Gastrocnemius medialis (tissue), 4 donors: Measurements from ENCODE around the gene MYO7A. TPM values are rescaled to one million over a fixed set of nuclear protein-coding genes. Genes with fewer than 3 reads are reported as not detected.

ENCODE experiments used
- ATAC-seq, 2 donors: fragments of 150-250 bp; one replicate each; pipeline ENCODE4 v1.9.1; 2016
- DNase-seq, 2 donors: peaks; one replicate each; pipeline ENCODE4 v3.0.0-alpha.2; 2019
- H3K27ac ChIP-seq, 4 donors: fragments of 200-600 bp; sonication (generic); 1 replicate in 1 of 4; 2 replicates in 3 of 4; pipeline ENCODE4 v1.5.1; 2016 to 2018; ENCODE audit warnings: mild to moderate bottlenecking in 2 of 4, moderate library complexity in 1 of 4
- H3K27me3 ChIP-seq, 3 donors: fragments of 200-600 bp; sonication (generic) in 2 of 3; 1 replicate in 1 of 3; 2 replicates in 2 of 3; pipeline versions ENCODE4 v1.5.1 to v1.6.0; 2016 to 2019; ENCODE audit warnings: mild to moderate bottlenecking in 1 of 3, moderate library complexity in 1 of 3
- H3K36me3 ChIP-seq, 2 donors: fragments of 200-600 bp; sonication (generic) in 1 of 2; one replicate each; pipeline ENCODE4 v1.5.1; 2017 to 2018
- H3K4me1 ChIP-seq, 2 donors: fragments of 200-600 bp; sonication (generic) in 1 of 2; one replicate each; pipeline ENCODE4 v1.5.1; 2016 to 2017; ENCODE audit warnings: mild to moderate bottlenecking in 2 of 2
- H3K4me3 ChIP-seq, 4 donors: fragments of 200-600 bp; sonication (generic) in 3 of 4; 1 replicate in 1 of 4; 2 replicates in 3 of 4; pipeline ENCODE4 v1.5.1; 2016 to 2019; ENCODE audit warnings: mild to moderate bottlenecking in 2 of 4
- H3K9me3 ChIP-seq, 3 donors: fragments of 200-600 bp; sonication (generic) in 2 of 3; 1 replicate in 1 of 3; 2 replicates in 2 of 3; pipeline ENCODE4 v1.5.1; 2016 to 2019
- POLR2A ChIP-seq, 2 donors: fragments of 450-650 bp; IDR thresholded peaks; one replicate each; pipeline ENCODE4 v1.6.1; 2017; ENCODE audit warnings: antibody characterized with exemption in 2 of 2, mild to moderate bottlenecking in 2 of 2, moderate library complexity in 2 of 2
- in situ Hi-C, 4 donors: fragments of 200-750 bp; cut with MboI; loops; one replicate each; pipeline versions ENCODE4 v1.15.0 to v1.8.0; 2017; ENCODE audit warnings: low sequenced_read_pairs in 4 of 4
- intact Hi-C: fragments of 100-400 bp; cut with DNase I; formaldehyde crosslinking; loops from one replicate; pipeline ENCODE4 v1.15.1; 2023; ENCODE audit warnings: low total_unique reads
- total RNA-seq, 4 donors: library from RNA; depleted of rRNA; stranded (reverse); fragments of >200 nt; gene quantifications; one replicate each; pipeline versions ENCODE4 v1.1.0 to v1.2.3, GENCODE V29; 2016
- TF ChIP-seq, protein P1 (sequence below), 5 experiments: fragments of 450-650 bp in 3 of 5; fragments of 200-600 bp in 2 of 5; sonication (generic) in 2 of 5; IDR thresholded peaks in 4 of 5; conservative IDR thresholded peaks in 1 of 5; 1 replicate in 4 of 5; 2 replicates in 1 of 5; pipeline ENCODE4 v1.5.1; 2016 to 2019; ENCODE audit warnings: antibody characterized with exemption in 5 of 5, mild to moderate bottlenecking in 3 of 5, moderate library complexity in 3 of 5

MYO7A gene
- total RNA-seq, 4 donors from 2014 or later, result 1.6 to 3.5 (median 2.1) TPM

DNA sequence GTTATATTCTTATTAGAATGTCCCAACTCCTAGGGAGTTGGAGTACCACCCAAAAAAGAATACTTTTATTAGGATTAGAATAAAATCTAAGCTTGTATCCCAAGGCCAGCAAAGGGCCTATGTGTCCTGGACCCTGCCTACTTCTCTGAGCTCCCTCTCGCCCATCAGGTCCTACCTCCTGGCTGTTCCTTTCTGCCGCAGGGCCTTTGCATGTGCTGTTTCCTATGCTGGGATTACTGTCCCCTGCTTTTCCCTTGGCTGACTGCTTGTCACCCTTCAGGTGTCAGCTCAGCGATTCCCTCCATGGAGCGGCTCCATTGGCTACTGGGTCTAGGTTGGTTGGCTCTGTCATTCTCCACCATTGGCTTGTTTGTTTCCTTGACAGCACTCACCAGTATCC lies 13.4 kb downstream of the MYO7A start:
- H3K9me3 ChIP-seq, result no peaks in the 10 kb centered on the region
- no peak for TF ChIP-seq POLR2A (IDR thresholded peaks at IDR 0.05)
- TF ChIP-seq, protein P1, sequence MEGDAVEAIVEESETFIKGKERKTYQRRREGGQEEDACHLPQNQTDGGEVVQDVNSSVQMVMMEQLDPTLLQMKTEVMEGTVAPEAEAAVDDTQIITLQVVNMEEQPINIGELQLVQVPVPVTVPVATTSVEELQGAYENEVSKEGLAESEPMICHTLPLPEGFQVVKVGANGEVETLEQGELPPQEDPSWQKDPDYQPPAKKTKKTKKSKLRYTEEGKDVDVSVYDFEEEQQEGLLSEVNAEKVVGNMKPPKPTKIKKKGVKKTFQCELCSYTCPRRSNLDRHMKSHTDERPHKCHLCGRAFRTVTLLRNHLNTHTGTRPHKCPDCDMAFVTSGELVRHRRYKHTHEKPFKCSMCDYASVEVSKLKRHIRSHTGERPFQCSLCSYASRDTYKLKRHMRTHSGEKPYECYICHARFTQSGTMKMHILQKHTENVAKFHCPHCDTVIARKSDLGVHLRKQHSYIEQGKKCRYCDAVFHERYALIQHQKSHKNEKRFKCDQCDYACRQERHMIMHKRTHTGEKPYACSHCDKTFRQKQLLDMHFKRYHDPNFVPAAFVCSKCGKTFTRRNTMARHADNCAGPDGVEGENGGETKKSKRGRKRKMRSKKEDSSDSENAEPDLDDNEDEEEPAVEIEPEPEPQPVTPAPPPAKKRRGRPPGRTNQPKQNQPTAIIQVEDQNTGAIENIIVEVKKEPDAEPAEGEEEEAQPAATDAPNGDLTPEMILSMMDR (IDR thresholded peaks at IDR 0.05 in 4 of 5, conservative IDR thresholded peaks at IDR 0.05 in 1 of 5), result no peak
- H3K4me1 ChIP-seq, result peaks cover 0 to 7% of the 10 kb centered on the region in 2 donors
- H3K36me3 ChIP-seq, result no peaks in the 10 kb centered on the region
- in situ Hi-C loops (no loop called here), intact Hi-C loops (no loop called here)
- H3K27ac ChIP-seq, result no peak overlapping the region
- ATAC-seq (no peak), DNase-seq (no peak)
- peaks cover 7 to 12% (median 7%) of the 10 kb centered on the region in 3 donors for H3K27me3 ChIP-seq
- no peak overlapping the region for H3K4me3 ChIP-seq

DNA sequence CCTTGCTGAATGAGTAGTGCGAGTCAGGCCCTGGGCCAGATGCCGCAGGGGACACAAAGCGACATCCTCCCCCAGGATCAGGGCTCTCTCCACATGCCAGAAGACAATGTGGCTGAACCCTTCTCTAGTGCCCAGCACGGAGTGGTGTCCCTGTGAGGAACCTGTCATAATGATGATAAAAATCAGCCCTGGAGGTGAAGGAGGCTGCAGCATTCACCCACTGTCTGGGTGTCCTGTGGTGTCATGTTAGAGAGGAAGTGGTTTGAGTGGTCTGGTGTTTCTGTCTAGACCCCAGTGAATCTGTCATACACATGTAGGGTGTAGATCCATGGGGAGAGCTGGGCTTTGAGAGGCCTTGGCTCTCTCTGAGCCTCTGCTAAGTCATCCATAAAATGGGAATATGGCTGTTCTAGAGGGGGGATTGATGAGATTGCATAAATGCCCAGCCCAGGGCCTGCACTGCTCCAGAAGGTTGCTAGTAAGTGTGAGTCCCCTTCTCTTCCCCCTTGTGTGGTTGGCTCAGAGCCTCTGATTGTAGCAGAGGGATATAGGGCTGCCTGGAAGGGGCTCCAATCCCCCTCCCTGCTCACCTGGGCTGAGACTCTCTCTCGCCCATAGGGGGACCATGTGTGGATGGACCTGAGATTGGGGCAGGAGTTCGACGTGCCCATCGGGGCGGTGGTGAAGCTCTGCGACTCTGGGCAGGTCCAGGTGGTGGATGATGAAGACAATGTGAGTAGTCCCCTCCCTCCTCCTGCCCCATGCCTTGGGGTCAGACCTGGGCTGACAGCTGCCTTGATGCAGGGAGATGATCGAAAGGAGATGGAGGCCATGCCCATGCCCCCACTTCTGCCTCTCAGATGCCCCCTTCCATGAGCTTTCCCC lies 14.3 kb downstream of the MYO7A start:
- Histone ChIP-seq H3K27me3 (peaks cover 7 to 11% (median 7%) of the 10 kb centered on the region in 3 donors), H3K36me3 (no peaks in the 10 kb centered on the region), H3K9me3 (no peaks in the 10 kb centered on the region), H3K27ac (no peak overlapping the region), H3K4me3 (no peak overlapping the region), H3K4me1 (peaks cover 0 to 7% of the 10 kb centered on the region in 2 donors)
- intact Hi-C loops (no loop called here), in situ Hi-C loops (no loop called here)
- no peak for TF ChIP-seq POLR2A (IDR thresholded peaks at IDR 0.05)
- TF ChIP-seq, protein P1 (IDR thresholded peaks at IDR 0.05 in 4 of 5, conservative IDR thresholded peaks at IDR 0.05 in 1 of 5), result no peak
- ATAC-seq (no peak), DNase-seq (no peak)

DNA sequence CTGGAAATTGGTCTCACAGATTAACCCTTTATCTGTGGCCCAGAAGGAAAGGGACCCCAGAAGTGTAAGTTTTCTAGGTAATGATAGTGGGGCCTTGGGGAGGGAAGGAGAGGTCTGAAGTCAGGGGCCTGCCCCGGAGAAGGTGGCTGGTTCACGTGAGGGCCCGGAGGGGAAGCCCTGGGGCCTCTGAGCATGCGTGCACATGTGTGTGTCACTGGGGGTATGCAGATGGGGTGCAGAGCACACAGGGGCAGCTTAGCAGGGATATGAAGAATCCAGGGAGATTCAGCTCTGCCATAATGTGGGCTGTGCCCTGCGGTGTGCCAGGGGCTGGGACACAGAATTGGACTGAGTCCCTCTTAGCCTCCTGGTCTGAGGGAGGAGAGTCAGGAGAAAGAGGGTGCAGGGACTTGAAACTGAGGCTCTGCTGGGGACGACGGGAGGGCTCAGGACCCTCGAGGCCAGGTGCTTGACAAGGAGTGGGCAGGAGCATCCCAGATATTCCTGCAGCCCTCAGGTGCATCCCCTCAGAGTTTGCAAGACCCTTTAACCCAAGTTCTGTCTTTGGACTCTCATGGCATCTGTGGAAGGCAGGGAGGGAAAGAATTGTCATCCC lies 15.5 kb downstream of the MYO7A start:
- H3K4me1 ChIP-seq, result peaks cover 0 to 7% of the 10 kb centered on the region in 2 donors
- ATAC-seq (no peak), DNase-seq (no peak)
- peaks cover under 1 to 4% (median 3%) of the 10 kb centered on the region in 3 donors for H3K27me3 ChIP-seq
- no peak overlapping the region for H3K4me3 ChIP-seq
- H3K9me3 ChIP-seq, result no peaks in the 10 kb centered on the region
- in situ Hi-C loops, result no loop called here
- no peak overlapping the region for H3K27ac ChIP-seq
- H3K36me3 ChIP-seq, result no peaks in the 10 kb centered on the region
- intact Hi-C loops, result no loop called here
- TF ChIP-seq POLR2A (IDR thresholded peaks at IDR 0.05), result no peak
- TF ChIP-seq, protein P1 (IDR thresholded peaks at IDR 0.05 in 4 of 5, conservative IDR thresholded peaks at IDR 0.05 in 1 of 5), result no peak

DNA sequence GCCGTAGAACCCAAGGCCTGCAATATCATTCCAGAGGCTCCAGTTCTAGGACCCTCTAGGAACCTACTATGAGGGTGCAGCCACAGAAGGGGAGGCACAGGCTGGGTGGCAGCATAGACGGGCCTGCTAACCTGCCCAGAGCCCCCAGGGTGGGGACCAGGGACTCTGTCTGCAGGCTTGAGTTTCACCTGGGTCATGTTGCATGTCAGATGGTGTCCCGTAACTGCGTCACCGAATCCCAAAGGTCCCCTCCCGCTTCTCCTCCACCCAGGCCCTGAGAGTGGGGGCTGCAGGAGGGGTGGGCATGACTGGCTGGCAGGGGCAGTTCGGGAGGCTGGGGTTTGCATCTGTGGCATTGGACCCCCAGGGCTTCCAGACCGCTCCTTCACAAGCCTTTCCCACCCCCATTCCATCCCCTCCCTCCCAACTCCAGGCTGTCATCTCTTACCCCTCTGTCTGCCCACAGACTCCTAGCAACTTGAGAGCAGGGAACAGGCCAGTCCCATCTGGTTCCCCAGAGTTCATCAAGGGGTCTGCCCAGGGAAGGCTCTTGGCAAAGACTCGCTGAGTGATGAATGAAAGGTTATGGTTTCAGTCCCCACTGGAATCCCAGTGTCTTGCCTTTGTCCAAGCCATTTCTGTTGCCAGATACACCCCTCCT lies 16.3 kb downstream of the MYO7A start:
- intact Hi-C loops, result no loop called here
- in situ Hi-C loops, result no loop called here
- TF ChIP-seq, protein P1 (IDR thresholded peaks at IDR 0.05 in 4 of 5, conservative IDR thresholded peaks at IDR 0.05 in 1 of 5), result no peak
- no peak for TF ChIP-seq POLR2A (IDR thresholded peaks at IDR 0.05)
- ATAC-seq (no peak), DNase-seq (no peak)
- Histone ChIP-seq H3K27ac (no peak overlapping the region), H3K27me3 (no peaks in the 10 kb centered on the region), H3K9me3 (no peaks in the 10 kb centered on the region), H3K36me3 (no peaks in the 10 kb centered on the region), H3K4me3 (no peak overlapping the region), H3K4me1 (peaks cover 0 to under 1% of the 10 kb centered on the region in 2 donors)
